ENCODE measurements around the gene ARHGAP22. TPM values are rescaled to one million over a fixed set of nuclear protein-coding genes. Genes with fewer than 3 reads are reported as not detected.

Gene ARHGAP22
- total RNA-seq, 1 donor from 2014 or later: 3.2 TPM

DNA sequence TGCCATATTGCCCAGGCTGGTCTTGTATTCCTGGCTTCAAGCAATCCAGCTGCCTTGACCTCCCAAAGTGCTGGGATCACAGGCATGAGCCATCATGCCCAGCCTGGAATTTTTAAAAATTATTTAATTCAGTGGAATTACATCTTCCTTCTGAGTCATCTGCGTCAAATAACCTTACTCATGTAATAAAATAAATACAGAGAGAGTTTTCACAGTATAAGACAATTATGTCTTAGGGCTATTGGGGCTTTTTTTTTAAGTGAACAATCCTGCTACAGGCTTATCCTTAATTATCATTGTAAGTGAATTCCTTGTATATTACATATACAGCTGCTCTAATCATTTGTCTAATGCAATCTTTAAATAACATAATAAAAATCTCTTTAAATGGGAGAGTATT is 190.1 kb downstream of the ARHGAP22 start:
- DNase-seq (ENCODE audit: extremely low spot score in 2 of 2): no peak
- peaks cover 9% of the 10 kb centered on the region for H3K9me3 ChIP-seq
- H3K27ac ChIP-seq: no peak overlapping the region
- intact Hi-C loops (cut with DNase I): no loop called here
- no peaks in the 10 kb centered on the region for H3K4me1 ChIP-seq
- H3K4me3 ChIP-seq: no peak overlapping the region
- TF ChIP-seq, protein P1, sequence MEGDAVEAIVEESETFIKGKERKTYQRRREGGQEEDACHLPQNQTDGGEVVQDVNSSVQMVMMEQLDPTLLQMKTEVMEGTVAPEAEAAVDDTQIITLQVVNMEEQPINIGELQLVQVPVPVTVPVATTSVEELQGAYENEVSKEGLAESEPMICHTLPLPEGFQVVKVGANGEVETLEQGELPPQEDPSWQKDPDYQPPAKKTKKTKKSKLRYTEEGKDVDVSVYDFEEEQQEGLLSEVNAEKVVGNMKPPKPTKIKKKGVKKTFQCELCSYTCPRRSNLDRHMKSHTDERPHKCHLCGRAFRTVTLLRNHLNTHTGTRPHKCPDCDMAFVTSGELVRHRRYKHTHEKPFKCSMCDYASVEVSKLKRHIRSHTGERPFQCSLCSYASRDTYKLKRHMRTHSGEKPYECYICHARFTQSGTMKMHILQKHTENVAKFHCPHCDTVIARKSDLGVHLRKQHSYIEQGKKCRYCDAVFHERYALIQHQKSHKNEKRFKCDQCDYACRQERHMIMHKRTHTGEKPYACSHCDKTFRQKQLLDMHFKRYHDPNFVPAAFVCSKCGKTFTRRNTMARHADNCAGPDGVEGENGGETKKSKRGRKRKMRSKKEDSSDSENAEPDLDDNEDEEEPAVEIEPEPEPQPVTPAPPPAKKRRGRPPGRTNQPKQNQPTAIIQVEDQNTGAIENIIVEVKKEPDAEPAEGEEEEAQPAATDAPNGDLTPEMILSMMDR (IDR thresholded peaks at IDR 0.05): no peak
- TF ChIP-seq POLR2A (IDR thresholded peaks at IDR 0.05): no peak
- no peak for TF ChIP-seq POLR2AphosphoS5 (IDR thresholded peaks at IDR 0.05; ENCODE audit: insufficient read depth in 1 of 2, low read depth in 1 of 2)
- peaks cover 0 to 17% of the 10 kb centered on the region in 2 donors for H3K36me3 ChIP-seq
- H3K27me3 ChIP-seq: no peaks in the 10 kb centered on the region

DNA sequence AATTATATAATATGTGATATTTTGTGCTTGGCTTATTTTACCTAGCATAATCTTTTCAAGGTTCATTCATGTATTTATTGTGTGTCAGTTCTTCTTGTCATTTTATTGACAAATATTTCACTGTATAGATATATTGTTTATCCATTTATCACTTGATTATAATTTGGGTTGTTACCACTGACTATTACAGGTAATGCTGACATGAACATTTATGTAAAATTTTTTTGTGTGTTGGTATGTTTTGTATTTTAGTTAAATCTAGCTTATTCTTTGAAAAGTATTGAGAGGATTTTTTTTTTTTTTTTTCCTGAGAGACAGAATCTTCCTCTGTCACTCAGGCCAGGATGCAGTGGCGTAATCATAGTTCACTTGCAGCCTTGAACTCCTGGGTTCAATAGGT is 190.7 kb downstream of the ARHGAP22 start:
- Histone ChIP-seq H3K27ac (no peak overlapping the region), H3K9me3 (peaks cover 9% of the 10 kb centered on the region), H3K4me3 (no peak overlapping the region), H3K4me1 (no peaks in the 10 kb centered on the region), H3K27me3 (no peaks in the 10 kb centered on the region), H3K36me3 (peaks cover 0 to 17% of the 10 kb centered on the region in 2 donors)
- DNase-seq (ENCODE audit: extremely low spot score in 2 of 2): no peak
- intact Hi-C loops (cut with DNase I): no loop called here
- TF ChIP-seq POLR2AphosphoS5 (IDR thresholded peaks at IDR 0.05; ENCODE audit: insufficient read depth in 1 of 2, low read depth in 1 of 2) (no peak), POLR2A (IDR thresholded peaks at IDR 0.05) (no peak)
- TF ChIP-seq, protein P1 (IDR thresholded peaks at IDR 0.05): no peak

DNA sequence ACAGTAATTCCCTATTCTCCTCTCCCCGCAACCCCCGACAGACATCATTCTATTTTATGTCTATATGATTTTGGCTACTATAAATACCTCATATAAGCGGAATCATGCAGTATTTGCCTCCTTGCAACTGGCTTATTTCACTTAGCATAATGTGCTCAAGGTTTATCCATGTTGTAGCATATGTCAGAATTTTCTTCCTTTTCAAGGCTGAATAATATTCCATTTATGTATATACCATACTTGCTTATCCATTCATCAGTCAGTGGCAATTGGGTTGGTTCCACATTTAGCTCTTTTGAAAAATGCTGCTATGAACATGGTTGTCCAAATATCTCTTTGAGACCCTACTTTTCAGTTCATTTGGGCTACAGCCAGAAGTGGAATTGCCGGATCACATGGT is 191.9 kb downstream of the ARHGAP22 start:
- peaks cover 9% of the 10 kb centered on the region for H3K9me3 ChIP-seq
- no peaks in the 10 kb centered on the region for H3K4me1 ChIP-seq
- no peak for DNase-seq (ENCODE audit: extremely low spot score in 2 of 2)
- H3K27ac ChIP-seq: no peak overlapping the region
- no peak overlapping the region for H3K4me3 ChIP-seq
- no peaks in the 10 kb centered on the region for H3K27me3 ChIP-seq
- TF ChIP-seq, protein P1 (IDR thresholded peaks at IDR 0.05): no peak
- TF ChIP-seq POLR2A (IDR thresholded peaks at IDR 0.05) (no peak), POLR2AphosphoS5 (IDR thresholded peaks at IDR 0.05; ENCODE audit: insufficient read depth in 1 of 2, low read depth in 1 of 2) (no peak)
- intact Hi-C loops (cut with DNase I): no loop called here
- H3K36me3 ChIP-seq: peaks cover 0 to 24% of the 10 kb centered on the region in 2 donors

DNA sequence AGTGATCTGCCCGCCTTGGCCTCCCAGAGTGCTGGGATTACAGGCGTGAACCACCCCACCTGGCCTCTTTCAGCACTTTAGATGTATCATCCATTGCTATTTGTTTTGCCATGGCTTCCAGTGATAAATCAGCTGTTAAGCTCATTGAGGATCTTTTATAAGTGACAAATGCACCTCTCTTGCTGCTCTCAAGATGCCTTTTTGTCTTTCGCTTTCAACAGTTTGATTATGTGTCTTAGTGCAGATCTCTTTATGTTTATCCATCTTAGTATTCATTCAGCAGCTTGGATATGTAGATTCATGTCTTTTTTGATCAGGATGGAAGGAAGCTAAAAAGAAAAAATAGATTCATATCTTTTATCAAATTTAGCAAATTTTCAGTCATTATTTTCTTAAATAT is 192.8 kb downstream of the ARHGAP22 start:
- no peak for TF ChIP-seq POLR2A (IDR thresholded peaks at IDR 0.05)
- TF ChIP-seq, protein P1 (IDR thresholded peaks at IDR 0.05): no peak
- no peak for TF ChIP-seq POLR2AphosphoS5 (IDR thresholded peaks at IDR 0.05; ENCODE audit: insufficient read depth in 1 of 2, low read depth in 1 of 2)
- intact Hi-C loops (cut with DNase I): no loop called here
- Histone ChIP-seq H3K4me1 (no peaks in the 10 kb centered on the region), H3K27me3 (no peaks in the 10 kb centered on the region), H3K4me3 (no peak overlapping the region), H3K27ac (no peak overlapping the region), H3K36me3 (peaks cover 0 to 24% of the 10 kb centered on the region in 2 donors), H3K9me3 (peaks cover 9% of the 10 kb centered on the region)
- no peak for DNase-seq (ENCODE audit: extremely low spot score in 2 of 2)

DNA sequence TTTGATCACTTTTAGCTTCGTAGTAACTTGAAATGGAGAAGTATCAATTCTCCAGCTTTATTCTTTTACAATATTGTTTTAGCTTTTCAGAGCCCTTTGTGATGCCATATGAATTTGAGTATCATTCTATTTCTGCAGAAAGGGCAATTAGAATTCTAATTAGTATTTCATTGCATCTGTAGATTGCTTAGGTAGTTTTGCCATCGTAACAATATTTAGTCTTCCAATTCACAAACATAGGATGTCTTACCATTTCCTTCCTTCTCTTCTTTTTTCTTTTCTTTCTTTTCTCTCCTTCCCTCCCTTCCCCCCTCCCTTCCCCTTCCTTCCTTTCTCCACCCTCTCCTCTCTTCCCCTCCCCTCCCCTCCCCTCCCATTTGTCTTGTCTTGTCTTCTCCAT is 193.4 kb downstream of the ARHGAP22 start:
- Histone ChIP-seq H3K4me1 (no peaks in the 10 kb centered on the region), H3K4me3 (no peak overlapping the region), H3K27ac (no peak overlapping the region), H3K36me3 (peaks cover 0 to 24% of the 10 kb centered on the region in 2 donors), H3K27me3 (no peaks in the 10 kb centered on the region), H3K9me3 (peaks cover 9% of the 10 kb centered on the region)
- TF ChIP-seq, protein P1 (IDR thresholded peaks at IDR 0.05): no peak
- TF ChIP-seq POLR2AphosphoS5 (IDR thresholded peaks at IDR 0.05; ENCODE audit: insufficient read depth in 1 of 2, low read depth in 1 of 2) (no peak), POLR2A (IDR thresholded peaks at IDR 0.05) (no peak)
- intact Hi-C loops (cut with DNase I): no loop called here
- DNase-seq (ENCODE audit: extremely low spot score in 2 of 2): no peak

Measured in vagina (tissue), 2 donors.